H1 (cell line): Measurements from ENCODE around the gene SSR1. TPM values are rescaled to one million over a fixed set of nuclear protein-coding genes. Genes with fewer than 3 reads are reported as not detected.

Experiments
- CTCF ChIA-PET: fragments of 300-600 bp; sonication (Branson Sonifier 250); formaldehyde crosslinking; loops from one replicate; lab custom pipeline; 2021; ENCODE audit not compliant: partially characterized antibody; lab: Charles Lee
- POLR2A ChIA-PET: fragments of 300-600 bp; sonication (Branson Sonifier 250); formaldehyde crosslinking; loops from one replicate; lab custom pipeline; 2021; ENCODE audit warnings: inconsistent platforms; ENCODE audit not compliant: partially characterized antibody; lab: Charles Lee
- DNase-seq, 2 experiments: peaks; one replicate each; pipeline versions ENCODE4 v3.0.0 to v3.0.0-alpha.2; 2010 to 2022; ENCODE audit warnings: low spot score in 2 of 2, low read depth in 1 of 2, mixed read lengths in 1 of 2
- FAIRE-seq: peaks from 2 replicates; lab custom pipeline; 2011; peaks lifted over from hg19 to GRCh38; lab: Jason Lieb, UNC
- H2AFZ ChIP-seq: 2 replicates; pipeline ENCODE4 v1.8.1; 2012; ENCODE audit warnings: low read length, inconsistent platforms
- H2AK5ac ChIP-seq: 2 replicates; pipeline ENCODE4 v1.6.1; 2013; ENCODE audit warnings: low read depth, low read length
- H2BK120ac ChIP-seq: replicated peaks from 2 replicates; pipeline ENCODE3; 2013; ENCODE audit warnings: low read depth, low read length, inconsistent platforms
- H2BK12ac ChIP-seq: 2 replicates; pipeline ENCODE4 v1.6.1; 2013; ENCODE audit warnings: low read depth, low read length
- H2BK15ac ChIP-seq: 2 replicates; pipeline ENCODE4 v1.6.1; 2013; ENCODE audit warnings: low read length
- H2BK20ac ChIP-seq: 2 replicates; pipeline ENCODE4 v1.6.1; 2013; ENCODE audit warnings: low read length
- H2BK5ac ChIP-seq: 2 replicates; pipeline ENCODE4 v1.6.1; 2013; ENCODE audit warnings: low read depth, low read length
- H3K14ac ChIP-seq: 2 replicates; pipeline ENCODE4 v1.6.1; 2013; ENCODE audit warnings: inconsistent platforms; ENCODE audit not compliant: insufficient read length
- H3K18ac ChIP-seq: 2 replicates; pipeline ENCODE4 v1.6.1; 2013; ENCODE audit warnings: low read length; ENCODE audit errors: extremely low read depth
- H3K23ac ChIP-seq: 2 replicates; pipeline ENCODE4 v1.6.1; 2013; ENCODE audit warnings: inconsistent platforms; ENCODE audit not compliant: insufficient read length
- H3K23me2 ChIP-seq: 2 replicates; pipeline ENCODE4 v1.6.1; 2013; ENCODE audit warnings: low read depth, low read length
- H3K27ac ChIP-seq: 2 replicates; pipeline ENCODE4 v1.6.1; 2011; ENCODE audit warnings: low read depth, low read length, inconsistent platforms
- H3K27me3 ChIP-seq, 4 experiments: replicated peaks in 1 of 4; 1 replicate in 1 of 4; 2 replicates in 3 of 4; pipeline versions ENCODE4 v1.6.1 to v1.8.1; 2011 to 2013; ENCODE audit warnings: low read length in 3 of 4, mild to moderate bottlenecking in 3 of 4, inconsistent platforms in 2 of 4, mixed read lengths in 2 of 4, moderate library complexity in 1 of 4; ENCODE audit not compliant: control insufficient read depth in 3 of 4, insufficient read depth in 3 of 4; ENCODE audit errors: extremely low read depth in 1 of 4
- H3K36me3 ChIP-seq, 4 experiments: 2 replicates each; pipeline versions ENCODE4 v1.6.1 to v1.8.1; 2011 to 2013; ENCODE audit warnings: mild to moderate bottlenecking in 4 of 4, low read length in 3 of 4, moderate library complexity in 2 of 4, control low read depth in 1 of 4, inconsistent platforms in 1 of 4; ENCODE audit not compliant: insufficient read depth in 4 of 4, control insufficient read depth in 2 of 4
- H3K4ac ChIP-seq: replicated peaks from 2 replicates; pipeline ENCODE3; 2013; ENCODE audit warnings: low read length, low read depth, mixed read lengths, inconsistent platforms; ENCODE audit not compliant: insufficient read length
- H3K4me1 ChIP-seq, 4 experiments: replicated peaks in 1 of 4; 1 replicate in 1 of 4; 2 replicates in 3 of 4; pipeline versions ENCODE4 v1.6.1 to v1.8.1; 2011 to 2013; ENCODE audit warnings: low read length in 3 of 4, inconsistent platforms in 2 of 4, mixed read lengths in 1 of 4; ENCODE audit not compliant: insufficient read depth in 4 of 4, control insufficient read depth in 3 of 4
- H3K4me2 ChIP-seq, 2 experiments: 2 replicates each; pipeline versions ENCODE4 v1.6.1 to v1.8.1; 2011 to 2013; ENCODE audit warnings: low read depth in 2 of 2, low read length in 2 of 2, control low read depth in 1 of 2, inconsistent platforms in 1 of 2, mild to moderate bottlenecking in 1 of 2; ENCODE audit not compliant: insufficient read depth in 1 of 2
- H3K4me3 ChIP-seq, 4 experiments: fragments of 200-600, 300-600 bp in 1 of 4; sonication (generic), shearing (Covaris generic), sonication (Bioruptor Twin) in 1 of 4; 2 replicates each; pipeline versions ENCODE4 v1.5.1 to v1.8.1; 2011 to 2016; ENCODE audit warnings: low read length in 4 of 4, low read depth in 3 of 4, control low read depth in 2 of 4, inconsistent platforms in 2 of 4, mild to moderate bottlenecking in 2 of 4, mixed read lengths in 1 of 4, moderate library complexity in 1 of 4; ENCODE audit not compliant: insufficient read depth in 2 of 4; ENCODE audit errors: extremely low read depth in 1 of 4
- H3K56ac ChIP-seq: replicated peaks from 2 replicates; pipeline ENCODE3; 2013; ENCODE audit warnings: low read depth, mild to moderate bottlenecking, mixed read lengths, low read length, inconsistent platforms; ENCODE audit not compliant: insufficient read length
- H3K79me1 ChIP-seq: 2 replicates; pipeline ENCODE4 v1.6.1; 2013; ENCODE audit warnings: low read depth, low read length, control low read depth
- H3K79me2 ChIP-seq, 2 experiments: 2 replicates each; pipeline versions ENCODE4 v1.6.1 to v1.8.1; 2012 to 2013; ENCODE audit warnings: low read length in 2 of 2, mild to moderate bottlenecking in 2 of 2, inconsistent platforms in 1 of 2; ENCODE audit not compliant: insufficient read depth in 2 of 2, control insufficient read depth in 1 of 2
- H3K9ac ChIP-seq, 4 experiments: replicated peaks in 1 of 4; 1 replicate in 1 of 4; 2 replicates in 3 of 4; pipeline versions ENCODE4 v1.6.1 to v1.8.1; 2011 to 2013; ENCODE audit warnings: low read depth in 3 of 4, low read length in 3 of 4, control low read depth in 2 of 4, mild to moderate bottlenecking in 2 of 4, moderate library complexity in 2 of 4, inconsistent platforms in 1 of 4; ENCODE audit errors: extremely low read depth in 1 of 4
- H3K9me3 ChIP-seq, 2 experiments: 2 replicates each; pipeline versions ENCODE4 v1.6.1 to v1.8.1; 2012 to 2013; ENCODE audit warnings: mild to moderate bottlenecking in 2 of 2, moderate library complexity in 2 of 2, control low read depth in 1 of 2, inconsistent platforms in 1 of 2, low read depth in 1 of 2, low read length in 1 of 2, mixed read lengths in 1 of 2; ENCODE audit not compliant: insufficient read depth in 2 of 2
- H4K20me1 ChIP-seq, 2 experiments: replicated peaks in 1 of 2; 2 replicates each; pipeline versions ENCODE3 to v1.8.1; 2011 to 2013; ENCODE audit warnings: inconsistent platforms in 2 of 2, low read length in 2 of 2, mild to moderate bottlenecking in 1 of 2; ENCODE audit not compliant: insufficient read depth in 2 of 2, control insufficient read depth in 1 of 2
- H4K5ac ChIP-seq: 2 replicates; pipeline ENCODE4 v1.6.1; 2013; ENCODE audit warnings: low read length, low read depth, mixed read lengths, inconsistent platforms; ENCODE audit not compliant: insufficient read length
- H4K8ac ChIP-seq: 2 replicates; pipeline ENCODE4 v1.8.0; 2013; ENCODE audit warnings: mild to moderate bottlenecking, moderate library complexity, low read length, inconsistent platforms; ENCODE audit not compliant: insufficient read depth; ENCODE audit errors: extremely low read depth
- H4K91ac ChIP-seq: replicated peaks from 2 replicates; pipeline ENCODE3; 2013; ENCODE audit warnings: low read length, mixed read lengths, inconsistent platforms; ENCODE audit not compliant: insufficient read length
- BRCA1 ChIP-seq: IDR thresholded peaks from 2 replicates; pipeline ENCODE4 v1.6.1; 2012; ENCODE audit warnings: low read depth, low read length, improper control_type of control experiment
- CHD1 ChIP-seq: IDR thresholded peaks from 2 replicates; pipeline ENCODE4 v1.6.1; 2012; ENCODE audit warnings: low read depth, low read length, improper control_type of control experiment
- CTBP2 ChIP-seq: IDR thresholded peaks from 2 replicates; pipeline ENCODE4 v1.7.0; 2011; ENCODE audit warnings: borderline replicate concordance, mild to moderate bottlenecking, moderate library complexity, mixed read lengths, low read length; ENCODE audit not compliant: insufficient read depth, insufficient read length
- E2F6 ChIP-seq: IDR thresholded peaks from 2 replicates; pipeline ENCODE4 v1.6.1; 2012; ENCODE audit warnings: inconsistent platforms
- GABPA ChIP-seq: IDR thresholded peaks from 2 replicates; pipeline ENCODE4 v1.6.1; 2011; ENCODE audit warnings: mild to moderate bottlenecking, low read length, moderate library complexity, borderline replicate concordance; ENCODE audit not compliant: insufficient read depth
- GTF2F1 ChIP-seq: IDR thresholded peaks from 2 replicates; pipeline ENCODE4 v1.6.1; 2012; ENCODE audit warnings: low read depth, low read length, improper control_type of control experiment, borderline replicate concordance
- MAFK ChIP-seq: IDR thresholded peaks from 2 replicates; pipeline ENCODE4 v1.6.1; 2012; ENCODE audit warnings: low read depth, mild to moderate bottlenecking, improper control_type of control experiment, low read length
- NRF1 ChIP-seq: IDR thresholded peaks from 2 replicates; pipeline ENCODE4 v1.6.1; 2011; ENCODE audit warnings: mild to moderate bottlenecking, low read depth, low read length, improper control_type of control experiment
- RFX5 ChIP-seq: IDR thresholded peaks from 2 replicates; pipeline ENCODE4 v1.6.1; 2011; ENCODE audit warnings: low read depth, low read length, improper control_type of control experiment, borderline replicate concordance
- SIN3A ChIP-seq, 2 experiments: IDR thresholded peaks in 1 of 2; conservative IDR thresholded peaks in 1 of 2; 2 replicates each; pipeline ENCODE4 v1.6.1; 2011 to 2012; ENCODE audit warnings: low read length in 2 of 2, improper control_type of control experiment in 1 of 2, low read depth in 1 of 2, mild to moderate bottlenecking in 1 of 2
- SIRT6 ChIP-seq: IDR thresholded peaks from one replicate; pipeline ENCODE4 v1.7.1; 2012; ENCODE audit warnings: low read length, inconsistent platforms
- YY1 ChIP-seq: IDR thresholded peaks from 2 replicates; pipeline ENCODE4 v1.6.1; 2011; ENCODE audit warnings: low read depth, mild to moderate bottlenecking, low read length
- WGBS, 2 experiments: shearing (Covaris generic) in 1 of 2; methylation state at CpG; one replicate each; pipeline versions ENCODE4 v1.1.6 to v1.1.7; 2013 to 2015; ENCODE audit warnings: low lambda C conversion rate in 2 of 2, mixed read lengths in 2 of 2, inconsistent platforms in 1 of 2, low coverage in 1 of 2, missing lambda C conversion rate in 1 of 2; ENCODE audit not compliant: insufficient replicate concordance in 2 of 2, insufficient coverage in 1 of 2, insufficient read length in 1 of 2; ENCODE audit errors: extremely low coverage in 1 of 2, missing lambda C conversion rate in 1 of 2; 5-methylcytosine and 5-hydroxymethylcytosine counted together
- polyA plus RNA-seq, 7 experiments: library from polyadenylated mRNA; depleted of rRNA in 3 of 7; stranded (reverse) in 5 of 7; unstranded in 2 of 7; fragments of >200 nt in 5 of 7; fragments of 200-250 nt in 2 of 7; gene quantifications; 1 replicate in 5 of 7; 2 replicates in 1 of 7; 4 replicates in 1 of 7; pipeline versions ENCODE4 v1.2.1 to v1.2.3, GENCODE V29; 2011 to 2013; ENCODE audit warnings: missing spikeins in 2 of 7, mixed read lengths in 2 of 7
- total RNA-seq: library from RNA; stranded (reverse); fragmentation: NEBNext Ultra II Directional; extraction: Animal tissue kit (Norgen Biotek cat#: 25700); gene quantifications from 2 replicates; pipeline ENCODE4 v1.2.1, GENCODE V29; 2021

SSR1 gene
- total and polyA plus RNA-seq, 2 of the 8 experiments (the other 6 are each of a cell fraction or from before 2014, with no cell fraction given) = 26.6 to 117 TPM

DNA sequence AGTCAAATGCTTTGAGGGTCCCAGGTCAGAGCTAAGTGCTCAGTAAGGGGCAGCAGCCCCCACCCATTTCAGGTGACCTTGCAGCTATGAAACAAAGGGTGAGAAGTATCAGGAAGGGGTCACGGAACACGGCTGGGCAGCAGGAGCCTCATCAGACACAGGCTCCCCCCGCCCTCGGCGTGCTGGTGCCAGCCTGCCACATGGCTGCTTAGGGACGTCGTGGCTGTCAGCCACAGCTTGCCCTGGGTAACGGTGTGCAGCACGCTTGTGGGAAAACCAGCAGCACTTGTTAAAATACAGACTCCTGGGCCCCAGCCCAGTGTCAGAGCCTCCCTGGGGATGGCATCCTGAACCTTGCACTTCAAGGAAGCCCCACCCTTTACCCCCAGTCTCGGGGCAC lies 39.3 kb downstream of the SSR1 start:
- H3K4me2 ChIP-seq = no peak overlapping the region
- no peaks in the 10 kb centered on the region for H3K79me2 ChIP-seq

More for the DNA sequence above, 39.3 kb downstream of the SSR1 start:
- Histone ChIP-seq H2BK12ac (no peak overlapping the region), H4K91ac (no peak overlapping the region), H3K36me3 (no peaks in the 10 kb centered on the region), H2AK5ac (no peak overlapping the region), H4K20me1 (no peaks in the 10 kb centered on the region), H3K14ac (no peak overlapping the region), H3K9ac (no peak overlapping the region), H3K27ac (no peak overlapping the region), H3K18ac (no peak overlapping the region), H2AFZ (no peak overlapping the region), H2BK120ac (no peak overlapping the region), H3K27me3 (no peaks in the 10 kb centered on the region), H4K5ac (no peak overlapping the region), H2BK5ac (no peak overlapping the region), H3K79me1 (no peaks in the 10 kb centered on the region), H4K8ac (no peak overlapping the region), H3K4me3 (no peak overlapping the region)
- ChIA-PET CTCF (interaction anchor here (1.6 to 3.0 kb wide), 2 partner anchors 8 to 30 kb away, joined by 4 to 26 read pairs; no protein-coding TSS in a partner anchor), POLR2A (no interaction called here)
- 81% methylated on average over 10 of the region's 10 CpGs; no CpG with 5 or more reads in 1 of the 2 experiments for WGBS, 2 experiments
- DNase-seq = peak in 1 of 2 experiments; percentile 39
- TF ChIP-seq NRF1 (no peak), RFX5 (no peak), GABPA (no peak), BRCA1 (no peak), CTBP2 (no peak), MAFK (no peak), E2F6 (no peak), SIRT6 (no peak), GTF2F1 (no peak), CHD1 (no peak), YY1 (no peak), SIN3A (conservative IDR thresholded peaks at IDR 0.05 in 1 of 2, IDR thresholded peaks at IDR 0.05 in 1 of 2; ENCODE audit: low read depth in 1 of 2, low read length in 2 of 2) (no peak)
- TF ChIP-seq, all 59 proteins: peak for 0
- H3K56ac ChIP-seq = no peak overlapping the region
- no peak overlapping the region for H2BK20ac ChIP-seq
- no peaks in the 10 kb centered on the region for H3K4me1 ChIP-seq
- no peaks in the 10 kb centered on the region for H3K23me2 ChIP-seq
- H3K23ac ChIP-seq = no peak overlapping the region
- H2BK15ac ChIP-seq = no peak overlapping the region
- no peak for FAIRE-seq
- H3K4ac ChIP-seq = no peak overlapping the region
- no peaks in the 10 kb centered on the region for H3K9me3 ChIP-seq
